Activated naive CD8-positive, alpha-beta T cell treated with anti-CD3 and anti-CD28 coated beads for 36 hours (primary cell): ENCODE data around the gene ISYNA1. TPM values are rescaled to one million over a fixed set of nuclear protein-coding genes. Genes with fewer than 3 reads are reported as not detected.

ENCODE experiments used
- DNase-seq: peaks from one replicate; pipeline ENCODE4 v3.0.0; 2021
- H3K27ac Mint-ChIP-seq: one replicate; pipeline ENCODE4 v1.8.0; 2022; ENCODE audit warnings: mild to moderate bottlenecking, moderate library complexity, mixed read lengths
- H3K27me3 Mint-ChIP-seq: one replicate; pipeline ENCODE4 v1.8.0; 2022; ENCODE audit warnings: mild to moderate bottlenecking, mixed read lengths
- H3K36me3 Mint-ChIP-seq: one replicate; pipeline ENCODE4 v1.8.0; 2021; ENCODE audit warnings: mild to moderate bottlenecking, mixed read lengths
- H3K4me1 Mint-ChIP-seq: one replicate; pipeline ENCODE4 v1.8.0; 2021; ENCODE audit warnings: mixed read lengths
- H3K4me3 Mint-ChIP-seq: one replicate; pipeline ENCODE4 v1.8.0; 2022; ENCODE audit warnings: mild to moderate bottlenecking, moderate library complexity, mixed read lengths
- H3K9me3 Mint-ChIP-seq: one replicate; pipeline ENCODE4 v1.8.0; 2022; ENCODE audit warnings: mixed read lengths
- total RNA-seq, 2 experiments: library from RNA; stranded (reverse); gene quantifications; one replicate each; pipeline ENCODE4 v1.2.3, GENCODE V29; 2021

ISYNA1 gene
- total RNA-seq, 2 experiments from 2014 or later, result 29.6 to 32.7 TPM

- Mint-ChIP-seq H3K9me3 (peaks cover 3% of the 10 kb centered on the region), H3K4me3 (peak overlapping the region; percentile 23), H3K36me3 (peaks cover 6% of the 10 kb centered on the region), H3K27me3 (no peaks in the 10 kb centered on the region), H3K4me1 (peaks cover 18% of the 10 kb centered on the region), H3K27ac (peak overlapping the region; percentile 69)
- no peak for DNase-seq
Measured at GRCh38 chr19:18441804-18442788, 4.2 kb upstream of the ISYNA1 start.

GRCh38 chr19:18440936-18441803 lies 3.2 kb upstream of the ISYNA1 start:
- peak overlapping the region; percentile 69 for H3K27ac Mint-ChIP-seq
- no peak overlapping the region for H3K4me3 Mint-ChIP-seq
- no peaks in the 10 kb centered on the region for H3K27me3 Mint-ChIP-seq
- H3K9me3 Mint-ChIP-seq, result peaks cover 3% of the 10 kb centered on the region
- H3K4me1 Mint-ChIP-seq, result peaks cover 23% of the 10 kb centered on the region
- DNase-seq, result no peak
- H3K36me3 Mint-ChIP-seq, result peaks cover 6% of the 10 kb centered on the region

- Mint-ChIP-seq H3K4me3 (no peak overlapping the region), H3K27ac (no peak overlapping the region), H3K4me1 (peaks cover 26% of the 10 kb centered on the region), H3K9me3 (peaks cover 3% of the 10 kb centered on the region), H3K27me3 (no peaks in the 10 kb centered on the region), H3K36me3 (peaks cover 9% of the 10 kb centered on the region)
- DNase-seq, result no peak
Measured at GRCh38 chr19:18440415-18440877, 2.5 kb upstream of the ISYNA1 start.

GRCh38 chr19:18439910-18440237 lies 1.9 kb upstream of the ISYNA1 start:
- Mint-ChIP-seq H3K27me3 (no peaks in the 10 kb centered on the region), H3K27ac (no peak overlapping the region), H3K4me1 (peaks cover 26% of the 10 kb centered on the region), H3K9me3 (peaks cover 3% of the 10 kb centered on the region), H3K36me3 (peaks cover 9% of the 10 kb centered on the region), H3K4me3 (no peak overlapping the region)
- no peak for DNase-seq

GRCh38 chr19:18439025-18439909 lies 1.3 kb upstream of the ISYNA1 start:
- H3K4me3 Mint-ChIP-seq, result no peak overlapping the region
- H3K4me1 Mint-ChIP-seq, result peaks cover 27% of the 10 kb centered on the region
- H3K27ac Mint-ChIP-seq, result no peak overlapping the region
- H3K9me3 Mint-ChIP-seq, result peaks cover 3% of the 10 kb centered on the region
- no peaks in the 10 kb centered on the region for H3K27me3 Mint-ChIP-seq
- peaks cover 13% of the 10 kb centered on the region for H3K36me3 Mint-ChIP-seq
- DNase-seq, result no peak

- H3K4me3 Mint-ChIP-seq, result no peak overlapping the region
- no peak for DNase-seq
- H3K27me3 Mint-ChIP-seq, result no peaks in the 10 kb centered on the region
- H3K27ac Mint-ChIP-seq, result no peak overlapping the region
- H3K36me3 Mint-ChIP-seq, result peaks cover 15% of the 10 kb centered on the region
- H3K4me1 Mint-ChIP-seq, result peaks cover 29% of the 10 kb centered on the region
- H3K9me3 Mint-ChIP-seq, result peaks cover 3% of the 10 kb centered on the region
Measured at GRCh38 chr19:18438331-18439024, 545 bp upstream of the ISYNA1 start.

GRCh38 chr19:18436671-18437490 lies 1.1 kb downstream of the ISYNA1 start:
- Mint-ChIP-seq H3K4me3 (peak overlapping the region; percentile 69), H3K36me3 (peaks cover 9% of the 10 kb centered on the region), H3K27ac (peak overlapping the region; percentile 50), H3K9me3 (no peaks in the 10 kb centered on the region), H3K27me3 (no peaks in the 10 kb centered on the region), H3K4me1 (peaks cover 29% of the 10 kb centered on the region)
- peak; percentile 88 for DNase-seq

- Mint-ChIP-seq H3K36me3 (peaks cover 10% of the 10 kb centered on the region), H3K27ac (peak overlapping the region; percentile 50)
- no peak for DNase-seq
Measured at GRCh38 chr19:18435842-18436670, 1.9 kb downstream of the ISYNA1 start.

GRCh38 chr19:18435178-18435841 lies 2.6 kb downstream of the ISYNA1 start:
- no peak for DNase-seq
- peaks cover 10% of the 10 kb centered on the region for H3K36me3 Mint-ChIP-seq
- no peak overlapping the region for H3K27ac Mint-ChIP-seq
- no peak overlapping the region for H3K4me3 Mint-ChIP-seq
- H3K4me1 Mint-ChIP-seq, result peaks cover 30% of the 10 kb centered on the region
- no peaks in the 10 kb centered on the region for H3K9me3 Mint-ChIP-seq
- H3K27me3 Mint-ChIP-seq, result no peaks in the 10 kb centered on the region

More at GRCh38 chr19:18435842-18436670, 1.9 kb downstream of the ISYNA1 start:
- peak overlapping the region; percentile 65 for H3K4me3 Mint-ChIP-seq
- H3K9me3 Mint-ChIP-seq, result no peaks in the 10 kb centered on the region
- no peaks in the 10 kb centered on the region for H3K27me3 Mint-ChIP-seq
- H3K4me1 Mint-ChIP-seq, result peaks cover 29% of the 10 kb centered on the region

- H3K4me3 Mint-ChIP-seq, result peak overlapping the region; percentile 66
- peaks cover 10% of the 10 kb centered on the region for H3K36me3 Mint-ChIP-seq
- peak overlapping the region; percentile 69 for H3K27ac Mint-ChIP-seq
- H3K27me3 Mint-ChIP-seq, result no peaks in the 10 kb centered on the region
- no peaks in the 10 kb centered on the region for H3K9me3 Mint-ChIP-seq
- H3K4me1 Mint-ChIP-seq, result peaks cover 31% of the 10 kb centered on the region
- no peak for DNase-seq
Measured at GRCh38 chr19:18434411-18435175, 3.3 kb downstream of the ISYNA1 start.

- H3K27ac Mint-ChIP-seq, result peak overlapping the region; percentile 69
- peak overlapping the region; percentile 66 for H3K4me3 Mint-ChIP-seq
- no peaks in the 10 kb centered on the region for H3K27me3 Mint-ChIP-seq
- no peak for DNase-seq
- H3K4me1 Mint-ChIP-seq, result peaks cover 29% of the 10 kb centered on the region
- H3K36me3 Mint-ChIP-seq, result peaks cover 10% of the 10 kb centered on the region
- no peaks in the 10 kb centered on the region for H3K9me3 Mint-ChIP-seq
Measured at GRCh38 chr19:18433735-18434398, 4.1 kb downstream of the ISYNA1 start.
